Testis (tissue), 3 donors: ENCODE data around the gene PLA2G2D. TPM values are rescaled to one million over a fixed set of nuclear protein-coding genes. Genes with fewer than 3 reads are reported as not detected.

Source experiments
- DNase-seq: peaks from one replicate; pipeline ENCODE4 v3.0.0-alpha.2; 2019
- H3K27ac ChIP-seq, 2 donors: fragments of 200-600 bp; sonication (generic); one replicate each; pipeline ENCODE4 v1.5.1; 2019
- H3K27me3 ChIP-seq: fragments of 200-600 bp; sonication (generic); one replicate; pipeline ENCODE4 v1.5.1; 2019
- H3K36me3 ChIP-seq: fragments of 200-600 bp; sonication (generic); one replicate; pipeline ENCODE4 v1.5.1; 2017; ENCODE audit warnings: low read depth; ENCODE audit errors: missing control alignments
- H3K4me1 ChIP-seq: fragments of 200-600 bp; sonication (generic); one replicate; pipeline ENCODE4 v1.5.1; 2019
- H3K4me3 ChIP-seq, 2 donors: fragments of 200-600 bp; sonication (generic); one replicate each; pipeline ENCODE4 v1.5.1; 2017 to 2019
- H3K9me3 ChIP-seq: fragments of 200-600 bp; sonication (generic); one replicate; pipeline ENCODE4 v1.5.1; 2017
- CTCF ChIP-seq, 3 experiments: fragments of 450-650 bp in 2 of 3; fragments of 200-600 bp in 1 of 3; sonication (generic) in 1 of 3; IDR thresholded peaks; one replicate each; pipeline ENCODE4 v1.5.1; 2016 to 2019; ENCODE audit warnings: antibody characterized with exemption in 3 of 3, mild to moderate bottlenecking in 2 of 3, moderate library complexity in 1 of 3
- POLR2A ChIP-seq: fragments of 450-650 bp; IDR thresholded peaks from one replicate; pipeline ENCODE4 v1.6.1; 2017; ENCODE audit warnings: antibody characterized with exemption, mild to moderate bottlenecking, moderate library complexity
- WGBS, 2 donors: methylation state at CpG; one replicate each; pipeline ENCODE4 v1.1.5; 2018; 5-methylcytosine and 5-hydroxymethylcytosine counted together
- intact Hi-C: fragments of 100-400 bp; cut with DNase I; formaldehyde crosslinking; loops from one replicate; pipeline ENCODE4 v1.15.1; 2023; ENCODE audit warnings: low total_unique reads
- polyA plus RNA-seq: library from polyadenylated mRNA; stranded (reverse); fragments of 350-450 nt; fragmentation: Illumina TruSeq; extraction: RNeasy Lipid Tissue Mini Kit (QIAGEN cat#74804); gene quantifications from one replicate; pipeline ENCODE4 v1.2.3, GENCODE V29; 2014; ENCODE audit warnings: low read depth, low replicate concordance; ENCODE audit not compliant: insufficient read depth
- total RNA-seq, 2 donors: library from RNA; depleted of rRNA; stranded (reverse); fragments of >200 nt; gene quantifications; one replicate each; pipeline ENCODE4 v1.2.3, GENCODE V29; 2016

Gene PLA2G2D
- total and polyA plus RNA-seq, 3 donors from 2014 or later, result 0.16 to 3.7 TPM; not detected in 1

GRCh38 chr1:20126806-20127440 is 7.6 kb upstream of the PLA2G2D start:
- intact Hi-C loops, result no loop called here
- TF ChIP-seq CTCF (IDR thresholded peaks at IDR 0.05) (no peak), POLR2A (no peak)
- Histone ChIP-seq H3K27ac (no peak overlapping the region), H3K9me3 (no peaks in the 10 kb centered on the region), H3K27me3 (no peaks in the 10 kb centered on the region), H3K36me3 (no peaks in the 10 kb centered on the region), H3K4me1 (no peaks in the 10 kb centered on the region), H3K4me3 (no peak overlapping the region)
- WGBS, 2 donors, result 94 to 100% methylated on average over 5 to 10 of the region's 10 CpGs
- DNase-seq, result no peak

GRCh38 chr1:20126041-20126805 is 6.9 kb upstream of the PLA2G2D start:
- WGBS, 2 donors, result 84 to 92% methylated on average over 7 to 9 of the region's 9 CpGs
- no peak for TF ChIP-seq CTCF (IDR thresholded peaks at IDR 0.05)
- no peak for TF ChIP-seq POLR2A
- no peak overlapping the region for H3K4me3 ChIP-seq
- no peaks in the 10 kb centered on the region for H3K4me1 ChIP-seq
- no peaks in the 10 kb centered on the region for H3K9me3 ChIP-seq
- intact Hi-C loops, result no loop called here
- H3K27me3 ChIP-seq, result no peaks in the 10 kb centered on the region
- no peak for DNase-seq
- no peaks in the 10 kb centered on the region for H3K36me3 ChIP-seq
- H3K27ac ChIP-seq, result no peak overlapping the region

- intact Hi-C loops, result no loop called here
- Histone ChIP-seq H3K36me3 (no peaks in the 10 kb centered on the region), H3K4me1 (no peaks in the 10 kb centered on the region), H3K9me3 (no peaks in the 10 kb centered on the region), H3K4me3 (no peak overlapping the region), H3K27me3 (no peaks in the 10 kb centered on the region), H3K27ac (no peak overlapping the region)
- WGBS, 2 donors, result 83 to 86% methylated on average over 10 of the region's 10 CpGs
- no peak for DNase-seq
- TF ChIP-seq POLR2A, result no peak
- TF ChIP-seq CTCF (IDR thresholded peaks at IDR 0.05), result no peak
Observed at GRCh38 chr1:20125100-20125499, 5.8 kb upstream of the PLA2G2D start.

DNA sequence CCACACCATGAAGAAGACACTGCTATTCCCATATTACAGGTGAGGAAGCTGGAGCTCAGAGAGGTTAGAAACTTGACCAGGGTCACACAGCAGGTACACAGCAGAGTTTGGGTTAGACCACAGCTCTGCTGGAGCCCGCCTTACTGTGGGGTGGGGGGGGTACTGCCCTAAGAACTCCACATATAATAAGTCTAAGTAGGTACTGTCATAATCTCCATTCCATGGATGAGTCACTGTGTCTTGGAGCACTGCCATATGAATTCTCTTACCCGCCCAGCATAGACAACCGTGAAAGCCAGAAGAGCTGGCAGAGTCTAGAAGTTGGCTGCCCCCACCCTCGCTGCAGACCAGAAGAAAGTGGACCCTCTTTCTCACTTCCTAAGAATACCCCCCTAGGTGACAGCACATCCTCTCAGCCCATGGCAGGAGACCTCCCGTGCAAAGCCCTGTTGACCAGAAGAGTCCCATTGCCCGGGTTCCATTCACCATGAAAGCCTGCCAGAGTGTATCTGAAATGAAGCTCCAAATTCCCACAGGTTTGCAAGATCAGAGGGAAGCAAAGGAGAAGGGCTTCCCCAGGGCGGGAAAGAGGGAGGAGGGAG is 5.2 kb upstream of the PLA2G2D start:
- H3K27me3 ChIP-seq, result no peaks in the 10 kb centered on the region
- TF ChIP-seq CTCF (IDR thresholded peaks at IDR 0.05), result no peak
- TF ChIP-seq POLR2A, result no peak
- WGBS, 2 donors, result 71 to 79% methylated on average over 5 to 7 of the region's 7 CpGs
- no peak overlapping the region for H3K27ac ChIP-seq
- intact Hi-C loops, result no loop called here
- H3K4me1 ChIP-seq, result no peaks in the 10 kb centered on the region
- H3K9me3 ChIP-seq, result no peaks in the 10 kb centered on the region
- DNase-seq, result no peak
- no peak overlapping the region for H3K4me3 ChIP-seq
- H3K36me3 ChIP-seq, result no peaks in the 10 kb centered on the region
